Activated CD4-positive, alpha-beta T cell treated with anti-CD3 and anti-CD28 coated beads, Interleukin-2, Interleukin-4, amounts not matched to agents 100 ng/mL and 50 ng/mL, durations not matched to agents 16 hours and 8 hours (primary cell): ENCODE results near the gene APOBEC3G.
"Not testable (repeated sequence)": the region's sequence is repeated elsewhere in the genome, so short reads cannot be mapped to it uniquely, and the experiment has no call there.

Experiments
- DNase-seq: peaks from one replicate; pipeline ENCODE4 v3.0.0-alpha.2; 2020; ENCODE audit warnings: low spot score

Gene APOBEC3G

DNA sequence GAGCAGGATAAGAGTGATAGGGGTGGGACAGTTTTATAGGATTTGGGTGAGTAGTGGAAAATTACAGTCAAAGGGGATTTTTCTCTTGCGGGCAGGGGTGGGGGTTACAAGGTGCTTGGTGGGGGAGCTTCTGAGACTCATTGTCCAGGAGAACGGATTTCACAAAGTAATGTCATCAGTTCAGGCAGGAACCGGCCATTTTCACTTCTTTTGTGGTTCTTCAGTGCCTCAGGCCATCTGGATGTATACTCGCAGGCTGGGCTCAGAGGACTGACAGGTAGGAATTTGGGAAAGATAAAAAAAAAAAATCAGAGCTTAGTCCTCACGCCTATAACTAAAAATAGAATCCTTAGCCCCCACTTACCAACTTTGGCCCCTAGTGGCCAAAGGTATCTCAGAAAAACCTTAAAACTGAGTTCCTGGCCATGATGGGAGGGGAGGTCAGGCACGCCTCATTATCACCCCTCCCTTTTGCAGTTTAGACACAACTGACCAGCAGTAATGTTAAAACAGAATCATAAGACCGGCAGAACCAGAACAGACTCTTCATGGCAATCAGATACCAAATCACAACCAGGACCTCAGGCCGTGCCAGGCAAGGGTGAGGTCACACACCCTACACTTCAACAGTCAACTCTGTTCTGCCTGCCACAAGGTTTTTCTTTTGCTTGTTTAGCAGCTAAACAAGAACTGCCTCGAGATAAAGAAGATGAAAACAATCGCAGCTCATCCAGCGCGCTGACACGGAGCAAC lies 8.9 kb upstream of the APOBEC3G start:
- no peak for DNase-seq

DNA sequence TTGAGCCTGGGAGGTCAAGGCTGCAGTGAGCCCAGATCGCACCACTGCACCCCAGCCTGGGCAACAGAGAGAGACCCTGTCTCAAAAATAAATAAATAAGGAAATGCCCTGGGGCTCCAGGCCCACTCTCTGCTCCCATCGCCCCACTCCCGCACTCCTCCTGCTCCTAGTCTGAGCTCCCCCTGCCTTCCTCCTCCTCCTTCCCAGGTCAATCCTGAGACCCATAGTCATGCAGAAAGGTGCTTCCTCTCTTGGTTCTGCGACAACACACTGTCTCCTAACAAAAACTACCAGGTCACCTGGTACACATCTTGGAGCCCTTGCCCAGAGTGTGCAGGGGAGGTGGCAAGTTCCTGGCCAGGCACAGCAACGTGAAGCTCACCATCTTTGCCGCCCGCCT lies 6.9 kb upstream of the APOBEC3G start:
- DNase-seq, result no peak

DNA sequence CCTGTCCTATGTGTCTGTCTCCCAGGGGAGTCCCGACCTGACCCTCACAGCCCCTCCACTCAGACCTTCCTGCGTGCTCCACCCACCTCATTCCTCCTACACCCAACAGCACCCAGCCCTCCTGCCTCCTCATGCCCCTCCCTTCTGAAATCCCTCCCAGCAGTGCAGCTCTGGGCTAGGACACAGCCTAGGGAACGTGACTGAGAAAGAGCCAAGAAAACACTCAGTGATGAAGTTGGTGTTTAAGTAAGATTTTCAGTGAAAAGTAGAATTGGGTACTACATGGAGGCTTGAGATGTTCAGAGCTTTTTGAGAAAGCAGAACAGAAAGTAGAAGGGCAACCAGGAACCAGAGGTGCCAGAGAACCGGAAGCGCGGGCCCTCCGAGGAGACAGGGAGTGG lies 4.5 kb upstream of the APOBEC3G start:
- DNase-seq, result not testable (repeated sequence)

DNA sequence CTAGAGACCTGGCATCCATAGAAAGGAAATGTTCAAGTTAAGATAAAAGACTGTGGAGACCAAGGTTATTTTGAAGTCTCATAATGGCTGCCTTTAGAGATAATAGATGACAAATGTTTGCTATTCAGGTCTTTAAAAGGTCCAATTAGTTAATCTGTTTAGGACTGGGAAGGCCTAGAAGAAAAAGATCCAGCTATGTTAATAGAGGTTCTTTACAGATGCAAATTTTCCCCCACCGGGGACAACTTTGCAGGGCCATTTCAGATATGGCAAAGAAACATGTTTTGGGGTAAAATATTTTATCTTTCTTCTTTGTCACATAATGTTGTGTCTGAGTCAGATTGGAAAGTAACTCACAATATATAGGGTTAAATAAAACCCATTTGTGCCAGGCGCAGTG lies 3.1 kb upstream of the APOBEC3G start:
- DNase-seq, result no peak

DNA sequence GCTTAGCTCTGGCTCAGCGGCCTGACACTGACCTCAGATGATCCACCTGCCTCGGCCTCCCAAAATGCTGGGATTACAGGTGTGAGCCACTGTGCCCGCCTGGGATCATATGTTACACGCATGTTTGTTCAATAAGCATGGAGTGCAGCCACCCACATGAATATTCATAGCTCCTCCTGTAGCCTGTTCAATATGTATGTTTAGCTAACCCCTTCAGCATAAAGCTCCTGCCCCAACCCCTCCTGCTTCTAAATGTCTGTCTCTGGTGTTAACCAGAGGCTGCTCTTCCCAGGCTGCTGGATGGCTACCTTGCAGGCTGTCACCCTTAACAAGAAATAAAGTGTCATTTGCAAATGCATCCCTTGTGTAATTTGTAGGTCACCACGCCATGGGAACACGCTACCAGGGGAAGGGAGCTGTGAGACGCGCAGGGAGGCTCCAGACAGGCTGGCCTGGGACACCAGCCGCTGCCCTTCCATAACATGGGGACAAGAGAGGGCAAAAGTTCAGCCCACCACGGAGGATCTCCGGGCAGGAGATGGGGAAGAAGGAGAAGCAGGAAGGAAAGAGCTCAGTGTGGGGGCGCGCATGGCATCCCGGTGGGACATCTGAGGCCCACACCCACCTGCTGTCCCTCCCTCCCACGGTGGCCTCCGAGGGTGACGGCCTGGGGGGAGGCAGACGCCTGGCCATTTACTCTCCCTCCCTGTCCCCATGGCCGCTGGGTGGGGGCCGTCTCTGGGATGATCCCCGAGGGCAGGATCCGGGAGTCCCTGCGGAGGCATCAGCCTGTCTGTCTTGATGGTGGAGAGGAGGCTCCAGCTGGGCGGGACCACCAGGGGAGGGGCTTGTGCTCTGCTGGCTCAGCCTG lies 685 bp upstream of the APOBEC3G start:
- DNase-seq, result not testable (repeated sequence)

DNA sequence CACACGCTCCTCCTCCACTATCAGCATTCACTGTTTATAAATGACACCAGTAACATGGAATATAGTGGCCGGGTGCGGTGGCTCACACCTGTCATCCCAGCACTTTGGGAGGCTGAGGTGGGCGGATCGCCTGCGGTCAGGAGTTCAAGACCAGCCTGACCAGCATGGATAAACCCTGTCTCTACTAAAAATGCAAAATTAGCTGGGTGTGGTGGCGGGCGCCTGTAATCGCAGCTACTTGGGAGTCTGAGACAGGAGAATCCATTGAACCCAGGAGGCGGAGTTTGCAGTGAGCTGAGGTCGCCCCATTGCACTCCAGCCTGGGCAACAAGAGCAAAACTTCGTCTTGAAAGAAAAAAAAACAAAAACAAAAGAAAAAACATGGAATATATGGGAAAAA lies 837 bp downstream of the APOBEC3G start:
- DNase-seq, result not testable (repeated sequence)

DNA sequence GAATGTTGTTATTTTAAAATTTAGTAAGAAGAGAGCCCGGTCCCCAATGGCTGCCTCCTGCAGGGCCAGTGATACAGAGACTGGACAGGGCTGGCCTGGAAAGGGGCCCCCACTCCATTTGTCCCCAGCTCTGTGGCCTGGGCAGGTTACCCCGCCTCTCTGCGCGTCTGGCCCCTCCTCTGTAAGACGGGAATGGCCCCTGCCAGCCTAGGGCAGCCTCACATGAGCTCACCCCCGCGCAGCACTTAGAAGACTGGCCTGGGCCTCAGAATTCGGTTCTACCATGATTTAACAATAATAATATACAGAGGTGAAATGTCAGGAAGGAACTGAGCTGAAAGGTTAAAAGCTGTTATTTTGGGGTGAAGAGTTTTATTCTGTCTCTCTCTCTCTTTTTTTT lies 1.3 kb downstream of the APOBEC3G start:
- no peak for DNase-seq

DNA sequence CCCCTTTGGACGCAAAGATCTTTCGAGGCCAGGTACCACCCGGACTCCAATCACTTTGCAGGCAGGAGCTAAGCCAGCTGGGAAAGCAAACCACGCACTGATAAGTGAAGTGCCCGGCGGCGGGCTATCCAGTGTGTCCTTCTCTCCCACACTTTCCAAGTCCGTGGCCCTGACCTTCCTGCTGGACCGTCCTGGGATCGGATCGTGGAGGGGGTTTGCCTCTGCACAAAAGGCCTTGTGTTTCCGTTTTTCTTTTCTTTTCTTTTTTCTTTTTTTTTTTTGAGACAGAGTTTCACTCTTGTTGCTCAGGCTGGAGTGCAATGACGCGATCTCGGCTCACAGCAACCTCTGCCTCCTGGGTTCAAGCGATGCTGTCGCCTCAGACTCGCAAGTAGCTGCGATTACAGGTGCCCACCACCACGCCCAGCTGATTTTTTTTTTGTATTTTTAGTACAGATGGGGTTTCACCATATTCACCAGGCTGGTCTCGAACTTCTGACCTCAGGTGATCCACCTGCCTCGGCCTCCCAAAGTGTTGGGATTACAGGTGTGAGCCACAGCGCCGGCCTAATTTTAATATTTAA lies 2.1 kb downstream of the APOBEC3G start:
- DNase-seq, result not testable (repeated sequence)

DNA sequence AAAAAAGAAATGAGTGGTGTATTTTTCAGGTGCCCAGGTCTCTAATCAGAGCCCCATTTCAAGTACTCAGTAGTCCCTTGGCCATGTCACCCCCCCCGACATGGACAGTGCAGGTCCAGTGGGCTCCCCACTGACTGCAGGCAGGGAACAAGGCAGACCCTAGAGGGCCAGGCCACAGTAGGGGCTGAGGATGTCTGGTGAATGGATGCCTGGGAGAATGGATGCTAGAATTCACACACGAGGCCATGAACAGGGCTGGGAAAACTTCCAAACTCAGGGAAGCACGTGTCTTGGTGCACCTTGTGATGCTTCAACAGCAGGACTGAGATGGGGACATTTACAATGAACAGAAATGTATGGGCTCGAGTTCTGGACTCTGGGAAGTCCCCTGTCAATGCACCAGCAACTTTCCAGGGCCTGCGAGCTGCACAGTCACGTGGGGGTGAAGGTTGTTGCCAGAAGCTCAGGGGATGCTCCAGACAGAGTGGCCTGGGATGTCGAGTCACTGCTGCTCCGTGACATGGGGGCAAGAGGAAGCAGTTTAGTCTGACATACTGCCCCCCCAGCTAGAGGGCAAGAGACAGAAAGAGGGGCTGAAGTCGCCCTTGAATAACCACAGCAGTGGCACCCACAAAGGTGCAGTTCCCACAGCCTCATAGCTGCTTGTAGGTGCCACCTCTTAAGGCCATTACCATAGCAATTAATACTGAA lies 3.1 kb downstream of the APOBEC3G start:
- no peak for DNase-seq

DNA sequence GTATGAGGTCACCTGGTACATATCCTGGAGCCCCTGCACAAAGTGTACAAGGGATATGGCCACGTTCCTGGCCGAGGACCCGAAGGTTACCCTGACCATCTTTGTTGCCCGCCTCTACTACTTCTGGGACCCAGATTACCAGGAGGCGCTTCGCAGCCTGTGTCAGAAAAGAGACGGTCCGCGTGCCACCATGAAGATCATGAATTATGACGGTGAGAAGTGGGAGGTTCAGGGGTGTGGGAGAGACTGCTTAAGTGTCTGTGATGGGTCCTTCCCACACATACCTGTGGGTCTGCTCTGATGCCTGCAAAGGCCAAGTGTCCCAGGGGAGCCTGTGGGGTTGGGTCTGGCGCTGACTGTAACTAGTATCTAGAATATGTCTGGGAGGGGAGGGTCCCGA lies 3.9 kb downstream of the APOBEC3G start:
- no peak for DNase-seq

DNA sequence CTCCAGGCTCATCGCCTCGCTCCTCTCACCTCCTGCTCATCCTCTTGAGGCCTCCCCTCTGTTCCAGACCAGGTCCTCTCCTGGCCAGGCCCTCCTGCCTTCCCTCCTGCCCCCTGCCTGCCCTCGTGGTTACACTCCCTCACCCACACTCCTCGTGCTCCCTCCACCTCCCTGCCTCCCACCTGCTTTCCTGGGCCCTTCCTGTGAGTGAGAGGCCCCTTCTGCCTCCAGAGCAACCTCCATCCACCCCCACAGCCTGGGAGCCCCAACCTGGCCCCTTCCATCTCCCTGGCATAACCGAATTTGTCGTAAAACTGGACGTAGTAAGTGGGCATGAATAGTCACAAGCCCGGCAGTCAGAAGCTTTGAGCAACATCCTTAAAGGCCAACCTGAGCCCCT lies 4.5 kb downstream of the APOBEC3G start:
- no peak for DNase-seq

DNA sequence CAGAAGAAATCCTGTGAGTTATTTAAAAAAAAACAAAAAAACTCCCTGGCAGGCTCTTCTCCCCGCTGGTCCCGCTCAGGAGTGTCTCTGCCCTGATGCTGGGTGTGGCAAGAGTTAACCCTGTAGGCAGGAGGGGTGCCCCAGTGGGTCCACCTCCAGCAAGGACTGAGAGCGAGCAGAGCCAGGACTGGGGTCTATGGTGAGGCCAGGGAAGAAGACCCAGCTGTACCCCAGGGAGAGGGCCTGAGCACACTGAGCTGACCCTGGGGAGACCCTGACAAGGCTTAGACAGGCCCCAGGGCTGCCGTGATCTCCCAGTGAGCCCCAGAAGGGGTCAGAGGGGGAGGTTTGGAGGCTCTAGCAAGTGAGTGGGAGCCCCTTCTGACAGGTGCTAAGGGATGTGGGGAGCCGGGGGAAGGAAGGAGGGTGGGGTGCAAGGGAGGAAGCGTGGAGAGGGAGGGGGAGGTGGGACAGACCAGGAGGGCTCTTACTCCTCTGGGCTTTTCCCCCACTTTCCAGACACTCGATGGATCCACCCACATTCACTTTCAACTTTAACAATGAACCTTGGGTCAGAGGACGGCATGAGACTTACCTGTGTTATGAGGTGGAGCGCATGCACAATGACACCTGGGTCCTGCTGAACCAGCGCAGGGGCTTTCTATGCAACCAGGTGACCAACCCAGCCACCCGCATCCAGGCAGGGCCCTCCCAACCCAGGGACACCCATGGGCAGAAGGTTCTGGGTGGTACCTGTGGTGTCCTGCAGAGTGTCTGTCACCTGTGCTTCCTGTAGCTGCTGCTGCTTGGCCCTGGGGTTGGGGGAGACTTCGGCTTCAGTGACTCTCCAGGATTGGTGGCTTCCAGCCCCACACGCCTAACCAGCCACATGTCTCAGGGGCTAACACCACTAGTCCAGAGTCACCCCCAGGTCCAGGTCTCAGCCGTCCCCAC lies 6.4 kb downstream of the APOBEC3G start:
- no peak for DNase-seq

DNA sequence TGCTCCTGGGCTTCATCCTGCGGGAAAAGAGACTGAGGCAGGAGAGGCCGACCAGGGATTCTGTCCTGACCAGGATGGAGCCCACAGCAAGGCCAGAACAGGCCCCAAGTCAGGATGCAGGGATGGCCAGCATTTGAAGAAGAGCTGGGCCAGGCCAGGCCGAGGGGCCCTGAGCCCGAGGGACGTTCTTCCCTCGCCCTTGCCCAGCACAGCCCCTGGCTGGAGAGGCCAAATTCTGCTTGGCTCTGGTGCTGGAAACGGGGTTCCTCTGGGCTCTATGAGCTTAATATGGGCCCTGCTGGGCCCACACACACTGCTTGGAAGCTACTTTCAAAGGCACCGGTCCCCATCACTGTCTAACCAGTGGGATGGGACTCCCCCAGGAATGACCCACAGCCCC lies 7.6 kb downstream of the APOBEC3G start:
- no peak for DNase-seq

DNA sequence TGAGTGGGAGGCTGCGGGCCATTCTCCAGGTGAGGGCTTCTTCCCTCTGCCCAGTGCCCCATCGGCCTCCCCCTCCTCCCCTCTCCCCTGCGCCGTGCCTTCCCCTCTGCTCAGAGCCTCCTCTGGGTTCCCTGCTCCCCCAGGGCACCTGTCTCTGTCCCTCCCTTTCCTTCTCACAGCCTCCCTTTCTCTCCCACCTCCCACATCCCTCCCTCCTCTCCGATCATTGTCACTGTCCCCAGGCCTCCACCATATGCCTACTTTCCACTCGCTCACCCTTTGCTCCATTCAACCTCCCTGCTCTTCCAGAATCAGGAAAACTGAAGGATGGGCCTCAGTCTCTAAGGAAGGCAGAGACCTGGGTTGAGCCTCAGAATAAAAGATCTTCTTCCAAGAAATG lies 10.0 kb downstream of the APOBEC3G start:
- no peak for DNase-seq

DNA sequence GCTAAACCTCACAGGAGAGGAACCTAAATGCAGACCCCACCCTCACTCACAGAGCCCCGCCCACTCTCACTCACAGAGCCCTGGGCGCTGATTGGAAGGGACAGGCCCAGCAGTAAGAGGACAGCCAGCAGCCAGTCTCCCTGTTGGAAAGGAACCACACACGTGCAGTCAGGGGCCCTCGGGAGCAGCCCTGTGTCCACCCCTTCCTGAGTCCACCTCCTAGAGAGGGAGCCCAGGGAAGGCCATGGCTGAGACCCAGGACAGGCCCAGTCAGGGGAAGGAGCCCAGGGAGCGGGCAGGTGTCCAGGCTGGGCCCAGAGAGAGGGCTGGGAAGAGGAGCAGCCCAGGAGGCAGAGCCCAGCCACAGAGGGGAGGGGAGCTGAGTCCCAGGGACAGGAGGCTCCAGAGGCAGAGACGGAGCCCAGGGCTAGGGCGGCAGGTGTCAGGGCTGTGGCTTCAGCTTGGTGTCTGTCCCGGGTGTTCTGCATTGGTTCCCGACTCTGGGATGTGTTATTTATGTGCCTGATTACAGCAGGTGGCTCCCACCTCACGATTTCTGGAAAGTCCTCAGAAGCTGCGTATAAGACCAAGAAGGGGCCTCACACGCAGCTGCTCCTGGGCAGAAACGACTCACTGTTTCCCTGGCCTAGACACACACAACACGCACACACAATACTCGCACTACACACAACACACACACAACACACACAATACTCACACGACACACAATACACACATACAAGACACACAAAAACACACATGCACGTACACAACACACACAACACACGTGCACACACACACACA lies 11.0 kb downstream of the APOBEC3G start:
- no peak for DNase-seq

DNA sequence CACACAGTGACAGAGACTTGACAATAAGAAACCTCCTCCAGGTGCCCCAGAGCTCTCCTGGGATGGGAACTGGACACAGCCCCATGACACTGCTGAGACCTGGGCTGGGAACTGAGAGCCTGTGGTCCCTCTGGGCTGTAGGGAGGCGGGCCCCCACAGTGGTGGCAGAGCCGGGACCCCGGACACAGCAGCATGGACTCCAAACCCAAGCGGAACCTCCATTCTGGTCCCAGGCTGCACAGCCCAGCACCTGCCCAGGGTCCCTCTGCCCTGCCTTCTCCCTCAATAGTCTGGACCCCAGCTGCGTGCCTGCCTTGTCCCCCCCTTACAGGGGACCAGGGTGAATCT lies 11.6 kb downstream of the APOBEC3G start:
- no peak for DNase-seq

DNA sequence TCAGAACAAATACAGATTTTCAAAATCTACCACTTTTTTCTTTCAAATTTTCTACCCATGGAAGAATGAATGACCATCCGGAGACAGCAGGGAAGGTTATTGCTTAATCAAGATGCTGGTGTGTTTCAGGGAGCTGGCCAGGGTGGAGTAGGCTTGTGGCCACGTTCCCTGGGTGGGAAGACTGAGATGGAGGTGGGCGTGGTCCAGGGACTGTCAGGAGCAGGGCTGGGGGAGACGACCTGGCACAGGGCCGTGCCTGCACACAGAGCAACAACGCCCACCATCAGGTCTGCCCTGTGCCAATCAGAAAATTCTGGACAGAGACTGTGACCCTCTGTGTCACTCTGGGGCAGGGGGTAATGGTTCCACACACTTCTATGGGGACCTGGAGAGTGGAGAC lies 12.9 kb downstream of the APOBEC3G start:
- DNase-seq, result no peak

DNA sequence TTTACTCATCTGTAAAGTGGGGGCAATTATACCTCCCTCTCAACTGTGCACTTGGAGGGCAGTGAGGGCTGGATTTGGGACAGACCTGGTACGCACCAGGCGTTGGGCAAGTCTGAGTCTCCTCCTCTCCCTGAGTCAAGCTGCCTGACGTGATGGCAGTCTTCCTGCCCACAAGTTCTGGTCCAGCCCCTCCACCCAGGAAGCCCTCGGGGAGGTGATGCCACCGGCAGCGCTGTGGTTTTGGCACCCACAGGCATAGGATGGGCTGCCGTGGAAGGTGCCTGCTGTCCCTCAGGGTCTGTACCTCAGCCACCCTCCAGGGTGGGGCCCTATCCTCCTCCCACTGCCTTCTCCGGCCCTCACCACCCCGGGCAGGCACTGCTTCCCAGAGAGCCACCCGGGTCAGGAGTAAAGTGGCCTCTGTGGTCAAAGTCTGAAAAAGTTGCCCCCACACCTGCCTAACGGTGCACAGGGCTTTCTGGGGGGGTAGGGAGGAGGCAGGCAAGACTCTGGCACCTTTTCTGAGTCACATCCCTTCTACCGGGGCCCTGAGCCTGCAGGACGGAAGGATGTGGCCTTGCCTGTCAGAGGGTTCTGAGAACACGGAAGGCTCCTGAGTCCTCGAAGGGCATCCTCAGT lies 13.5 kb downstream of the APOBEC3G start:
- DNase-seq, result peak; percentile 96

DNA sequence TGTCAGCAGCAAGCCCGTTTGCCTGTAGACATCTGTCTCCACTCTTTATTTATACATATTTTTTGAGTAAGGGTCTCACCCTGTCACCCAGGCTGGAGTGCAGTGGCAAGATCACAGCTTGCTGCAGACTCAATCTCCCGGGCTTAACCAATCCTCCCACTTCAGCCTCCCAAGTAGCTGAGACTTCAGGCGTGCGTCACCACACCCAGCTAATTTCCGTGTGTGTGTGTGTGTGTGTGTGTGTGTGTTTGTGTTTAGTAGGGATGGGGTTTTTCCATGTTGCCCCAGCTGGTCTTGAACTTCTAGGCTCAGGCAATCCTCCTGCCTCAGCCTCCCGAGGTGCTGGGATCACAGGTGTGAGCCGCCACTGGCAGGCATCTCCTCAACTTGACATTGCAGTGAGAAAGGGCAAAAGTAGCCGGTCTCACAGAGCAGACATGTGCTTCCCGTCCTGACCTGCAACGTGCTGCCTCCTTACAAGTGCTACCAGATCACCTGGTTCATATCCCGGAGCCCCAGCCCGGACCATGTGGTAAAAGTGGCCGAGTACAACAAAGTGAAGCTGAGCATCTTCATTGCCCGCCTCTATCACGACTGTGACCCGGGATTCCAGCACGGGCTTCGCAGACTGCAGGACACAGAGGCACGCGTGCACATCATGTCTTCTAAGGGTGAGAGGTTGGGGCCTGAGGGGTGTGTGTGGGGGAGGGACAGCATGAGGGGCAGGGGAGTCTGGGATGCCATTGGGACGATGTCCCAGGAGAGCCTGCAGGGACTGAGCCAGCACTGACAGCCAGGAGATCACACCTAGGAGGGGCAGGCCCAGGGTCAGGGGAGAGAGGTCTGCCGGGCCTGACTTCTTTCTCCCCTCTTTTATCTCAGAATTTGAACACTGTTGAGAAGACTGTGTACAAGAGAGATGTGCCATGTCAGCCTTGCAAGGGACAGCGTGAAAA lies 14.3 kb downstream of the APOBEC3G start:
- no peak for DNase-seq
